Measurements from ENCODE around the gene FYCO1.

The FYCO1 gene

GRCh38 chr3:45880725-45881077 lies 114.9 kb downstream of the FYCO1 start:
- Histone ChIP-seq H3K27ac (ENCODE audit: low read depth, low read length) (no peak overlapping the region), H3K9ac (ENCODE audit: low read length) (no peak overlapping the region), H3K9me3 (ENCODE audit: control insufficient read depth, insufficient read depth, low read depth, low read length) (no peaks in the 10 kb centered on the region), H3K4me3 (ENCODE audit: low read depth, low read length) (no peak overlapping the region), H3K27me3 (ENCODE audit: control insufficient read depth, insufficient read depth, low read length) (peaks cover 20% of the 10 kb centered on the region; the same call in 1 of the 2 replicates), H3K4me1 (ENCODE audit: control insufficient read depth, insufficient read depth, low read length) (no peaks in the 10 kb centered on the region), H3K36me3 (ENCODE audit: control insufficient read depth, insufficient read depth, low read length) (no peaks in the 10 kb centered on the region)

GRCh38 chr3:45878124-45878523 lies 117.5 kb downstream of the FYCO1 start:
- Histone ChIP-seq H3K4me1 (ENCODE audit: control insufficient read depth, insufficient read depth, low read length) (no peaks in the 10 kb centered on the region), H3K9me3 (ENCODE audit: control insufficient read depth, insufficient read depth, low read depth, low read length) (no peaks in the 10 kb centered on the region), H3K4me3 (ENCODE audit: low read depth, low read length) (no peak overlapping the region), H3K27ac (ENCODE audit: low read depth, low read length) (no peak overlapping the region), H3K36me3 (ENCODE audit: control insufficient read depth, insufficient read depth, low read length) (no peaks in the 10 kb centered on the region), H3K9ac (ENCODE audit: low read length) (no peak overlapping the region), H3K27me3 (ENCODE audit: control insufficient read depth, insufficient read depth, low read length) (peaks cover 10% of the 10 kb centered on the region; the same call in 1 of the 2 replicates)

- H3K4me3 ChIP-seq (ENCODE audit: low read depth, low read length) = no peak overlapping the region
- H3K4me1 ChIP-seq (ENCODE audit: control insufficient read depth, insufficient read depth, low read length) = peaks cover 4% of the 10 kb centered on the region; the same call in 1 of the 2 replicates
- no peaks in the 10 kb centered on the region for H3K9me3 ChIP-seq (ENCODE audit: control insufficient read depth, insufficient read depth, low read depth, low read length)
- H3K27ac ChIP-seq (ENCODE audit: low read depth, low read length) = no peak overlapping the region
- peaks cover 10% of the 10 kb centered on the region; the same call in 1 of the 2 replicates for H3K27me3 ChIP-seq (ENCODE audit: control insufficient read depth, insufficient read depth, low read length)
- no peaks in the 10 kb centered on the region for H3K36me3 ChIP-seq (ENCODE audit: control insufficient read depth, insufficient read depth, low read length)
- H3K9ac ChIP-seq (ENCODE audit: low read length) = no peak overlapping the region
Observed at GRCh38 chr3:45874677-45875346, 120.8 kb downstream of the FYCO1 start.

- Histone ChIP-seq H3K4me3 (ENCODE audit: low read depth, low read length) (no peak overlapping the region), H3K9me3 (ENCODE audit: control insufficient read depth, insufficient read depth, low read depth, low read length) (no peaks in the 10 kb centered on the region), H3K9ac (ENCODE audit: low read length) (no peak overlapping the region), H3K36me3 (ENCODE audit: control insufficient read depth, insufficient read depth, low read length) (no peaks in the 10 kb centered on the region), H3K27ac (ENCODE audit: low read depth, low read length) (no peak overlapping the region), H3K4me1 (ENCODE audit: control insufficient read depth, insufficient read depth, low read length) (peaks cover 4% of the 10 kb centered on the region; the same call in 1 of the 2 replicates), H3K27me3 (ENCODE audit: control insufficient read depth, insufficient read depth, low read length) (peaks cover 10% of the 10 kb centered on the region; the same call in 1 of the 2 replicates)
Observed at GRCh38 chr3:45873638-45874037, 122.0 kb downstream of the FYCO1 start.

- peaks cover 4% of the 10 kb centered on the region; the same call in 1 of the 2 replicates for H3K4me1 ChIP-seq (ENCODE audit: control insufficient read depth, insufficient read depth, low read length)
- H3K9ac ChIP-seq (ENCODE audit: low read length) = no peak overlapping the region
- H3K36me3 ChIP-seq (ENCODE audit: control insufficient read depth, insufficient read depth, low read length) = no peaks in the 10 kb centered on the region
- peaks cover 10% of the 10 kb centered on the region; the same call in 1 of the 2 replicates for H3K27me3 ChIP-seq (ENCODE audit: control insufficient read depth, insufficient read depth, low read length)
- H3K9me3 ChIP-seq (ENCODE audit: control insufficient read depth, insufficient read depth, low read depth, low read length) = no peaks in the 10 kb centered on the region
- no peak overlapping the region for H3K27ac ChIP-seq (ENCODE audit: low read depth, low read length)
- no peak overlapping the region for H3K4me3 ChIP-seq (ENCODE audit: low read depth, low read length)
Observed at GRCh38 chr3:45873036-45873435, 122.6 kb downstream of the FYCO1 start.

- Histone ChIP-seq H3K4me3 (ENCODE audit: low read depth, low read length) (no peak overlapping the region), H3K9ac (ENCODE audit: low read length) (no peak overlapping the region)
Observed at GRCh38 chr3:45872569-45872968, 123.1 kb downstream of the FYCO1 start.

GRCh38 chr3:45871780-45872179 lies 123.8 kb downstream of the FYCO1 start:
- no peak overlapping the region for H3K27ac ChIP-seq (ENCODE audit: low read depth, low read length)
- H3K9ac ChIP-seq (ENCODE audit: low read length) = no peak overlapping the region
- no peaks in the 10 kb centered on the region for H3K36me3 ChIP-seq (ENCODE audit: control insufficient read depth, insufficient read depth, low read length)
- H3K27me3 ChIP-seq (ENCODE audit: control insufficient read depth, insufficient read depth, low read length) = peaks cover 9% of the 10 kb centered on the region; the same call in 1 of the 2 replicates
- H3K4me3 ChIP-seq (ENCODE audit: low read depth, low read length) = no peak overlapping the region
- H3K4me1 ChIP-seq (ENCODE audit: control insufficient read depth, insufficient read depth, low read length) = peaks cover 4% of the 10 kb centered on the region; the same call in 1 of the 2 replicates
- no peaks in the 10 kb centered on the region for H3K9me3 ChIP-seq (ENCODE audit: control insufficient read depth, insufficient read depth, low read depth, low read length)

More at GRCh38 chr3:45872569-45872968, 123.1 kb downstream of the FYCO1 start:
- Histone ChIP-seq H3K9me3 (ENCODE audit: control insufficient read depth, insufficient read depth, low read depth, low read length) (no peaks in the 10 kb centered on the region), H3K4me1 (ENCODE audit: control insufficient read depth, insufficient read depth, low read length) (peaks cover 4% of the 10 kb centered on the region; the same call in 1 of the 2 replicates), H3K36me3 (ENCODE audit: control insufficient read depth, insufficient read depth, low read length) (no peaks in the 10 kb centered on the region), H3K27ac (ENCODE audit: low read depth, low read length) (no peak overlapping the region), H3K27me3 (ENCODE audit: control insufficient read depth, insufficient read depth, low read length) (peaks cover 10% of the 10 kb centered on the region; the same call in 1 of the 2 replicates)

- peaks cover 4% of the 10 kb centered on the region; the same call in 1 of the 2 replicates for H3K4me1 ChIP-seq (ENCODE audit: control insufficient read depth, insufficient read depth, low read length)
- H3K36me3 ChIP-seq (ENCODE audit: control insufficient read depth, insufficient read depth, low read length) = no peaks in the 10 kb centered on the region
- H3K27ac ChIP-seq (ENCODE audit: low read depth, low read length) = no peak overlapping the region
- no peaks in the 10 kb centered on the region for H3K9me3 ChIP-seq (ENCODE audit: control insufficient read depth, insufficient read depth, low read depth, low read length)
- H3K4me3 ChIP-seq (ENCODE audit: low read depth, low read length) = no peak overlapping the region
- no peak overlapping the region for H3K9ac ChIP-seq (ENCODE audit: low read length)
- peaks cover 5% of the 10 kb centered on the region; the same call in 1 of the 2 replicates for H3K27me3 ChIP-seq (ENCODE audit: control insufficient read depth, insufficient read depth, low read length)
Observed at GRCh38 chr3:45870099-45870498, 125.5 kb downstream of the FYCO1 start.

- no peak overlapping the region for H3K4me3 ChIP-seq (ENCODE audit: low read depth, low read length)
- peaks cover 4% of the 10 kb centered on the region; the same call in 1 of the 2 replicates for H3K4me1 ChIP-seq (ENCODE audit: control insufficient read depth, insufficient read depth, low read length)
- H3K9ac ChIP-seq (ENCODE audit: low read length) = no peak overlapping the region
- H3K9me3 ChIP-seq (ENCODE audit: control insufficient read depth, insufficient read depth, low read depth, low read length) = no peaks in the 10 kb centered on the region
- peaks cover 10% of the 10 kb centered on the region; the same call in 1 of the 2 replicates for H3K27me3 ChIP-seq (ENCODE audit: control insufficient read depth, insufficient read depth, low read length)
- no peak overlapping the region for H3K27ac ChIP-seq (ENCODE audit: low read depth, low read length)
- no peaks in the 10 kb centered on the region for H3K36me3 ChIP-seq (ENCODE audit: control insufficient read depth, insufficient read depth, low read length)
Observed at GRCh38 chr3:45869638-45870037, 126.0 kb downstream of the FYCO1 start.

GRCh38 chr3:45868650-45869049 lies 127.0 kb downstream of the FYCO1 start:
- Histone ChIP-seq H3K9ac (ENCODE audit: low read length) (no peak overlapping the region), H3K4me1 (ENCODE audit: control insufficient read depth, insufficient read depth, low read length) (peaks cover 4% of the 10 kb centered on the region; the same call in 1 of the 2 replicates), H3K27me3 (ENCODE audit: control insufficient read depth, insufficient read depth, low read length) (peaks cover 10% of the 10 kb centered on the region; the same call in 1 of the 2 replicates)

GRCh38 chr3:45868213-45868612 lies 127.4 kb downstream of the FYCO1 start:
- Histone ChIP-seq H3K27ac (ENCODE audit: low read depth, low read length) (no peak overlapping the region), H3K4me1 (ENCODE audit: control insufficient read depth, insufficient read depth, low read length) (peaks cover 4% of the 10 kb centered on the region; the same call in 1 of the 2 replicates), H3K9ac (ENCODE audit: low read length) (no peak overlapping the region), H3K36me3 (ENCODE audit: control insufficient read depth, insufficient read depth, low read length) (no peaks in the 10 kb centered on the region), H3K27me3 (ENCODE audit: control insufficient read depth, insufficient read depth, low read length) (peaks cover 12% of the 10 kb centered on the region; the same call in 1 of the 2 replicates), H3K4me3 (ENCODE audit: low read depth, low read length) (no peak overlapping the region), H3K9me3 (ENCODE audit: control insufficient read depth, insufficient read depth, low read depth, low read length) (peaks cover 5% of the 10 kb centered on the region; the same call in 1 of the 2 replicates)

More at GRCh38 chr3:45868650-45869049, 127.0 kb downstream of the FYCO1 start:
- no peak overlapping the region for H3K4me3 ChIP-seq (ENCODE audit: low read depth, low read length)
- peaks cover under 1% of the 10 kb centered on the region; the same call in 1 of the 2 replicates for H3K9me3 ChIP-seq (ENCODE audit: control insufficient read depth, insufficient read depth, low read depth, low read length)
- no peak overlapping the region for H3K27ac ChIP-seq (ENCODE audit: low read depth, low read length)
- no peaks in the 10 kb centered on the region for H3K36me3 ChIP-seq (ENCODE audit: control insufficient read depth, insufficient read depth, low read length)

All from HUES6 (cell line).